ENCODE results near the gene PIGU. TPM values are rescaled to one million over a fixed set of nuclear protein-coding genes. Genes with fewer than 3 reads are reported as not detected.

PIGU gene
- total RNA-seq, 2 donors from 2014 or later: 35.8 to 41.2 TPM

GRCh38 chr20:34558320-34559218 is 118.3 kb downstream of the PIGU start, which contains the start of gene MAP1LC3A:
TSS of gene MAP1LC3A (plus strand) at chr20:34558718. CDS start at chr20:34558869, 151 bp downstream.
- Histone ChIP-seq H3K27ac (ENCODE audit: low read depth, low read length) (peak within 1 kb of the TSS; percentile 81), H3K36me3 (ENCODE audit: control insufficient read depth, insufficient read depth, low read length) (no peaks in the 10 kb centered on the region), H3K9me3 (ENCODE audit: control insufficient read depth, low read length) (no peaks in the 10 kb centered on the region), H3K4me1 (ENCODE audit: control insufficient read depth, insufficient read depth, low read length) (no peaks in the 10 kb centered on the region), H3K4me3 (ENCODE audit: low read length) (peak within 1 kb of the TSS; percentile 83), H3K27me3 (ENCODE audit: control insufficient read depth, insufficient read depth, low read length, poor library complexity, severe bottlenecking) (no peaks in the 10 kb centered on the region), H3K9ac (ENCODE audit: extremely low read depth, low read length, poor library complexity, severe bottlenecking) (peak within 1 kb of the TSS; percentile 87)
- peaks cover 5% of the 10 kb centered on the region for H3K4me1 Mint-ChIP-seq
- peak within 1 kb of the TSS; percentile 80 for H3K27ac Mint-ChIP-seq
- no peaks in the 10 kb centered on the region for H3K36me3 Mint-ChIP-seq (ENCODE audit: low read depth)
- peaks cover 11% of the 10 kb centered on the region for H3K27me3 Mint-ChIP-seq (ENCODE audit: insufficient read depth)
- peak; percentile 94 for DNase-seq
- H3K9me3 Mint-ChIP-seq: no peaks in the 10 kb centered on the region
- peak within 1 kb of the TSS; percentile 58 for H3K4me3 Mint-ChIP-seq
- 5 to 10% methylated on average over 17 to 103 of the region's 103 CpGs for WGBS, 2 experiments (ENCODE audit: insufficient coverage in 1 of 2, insufficient read length in 1 of 2)
- TF ChIP-seq CTCF (conservative IDR thresholded peaks at IDR 0.05): no peak

GRCh38 chr20:34557936-34558319 is 119.0 kb downstream of the PIGU start:
- no peaks in the 10 kb centered on the region for H3K9me3 ChIP-seq (ENCODE audit: control insufficient read depth, low read length)
- peak overlapping the region; percentile 86 for H3K9ac ChIP-seq (ENCODE audit: extremely low read depth, low read length, poor library complexity, severe bottlenecking)
- Mint-ChIP-seq H3K4me1 (peaks cover 5% of the 10 kb centered on the region), H3K27ac (peak overlapping the region; percentile 77), H3K9me3 (no peaks in the 10 kb centered on the region), H3K4me3 (peak overlapping the region; percentile 58), H3K36me3 (ENCODE audit: low read depth) (no peaks in the 10 kb centered on the region), H3K27me3 (ENCODE audit: insufficient read depth) (peaks cover 11% of the 10 kb centered on the region)
- no peaks in the 10 kb centered on the region for H3K27me3 ChIP-seq (ENCODE audit: control insufficient read depth, insufficient read depth, low read length, poor library complexity, severe bottlenecking)
- H3K36me3 ChIP-seq (ENCODE audit: control insufficient read depth, insufficient read depth, low read length): no peaks in the 10 kb centered on the region
- 75 to 78% methylated on average over 11 of the region's 11 CpGs for WGBS, 2 experiments (ENCODE audit: insufficient coverage in 1 of 2, insufficient read length in 1 of 2)
- H3K27ac ChIP-seq (ENCODE audit: low read depth, low read length): peak overlapping the region; percentile 58
- H3K4me3 ChIP-seq (ENCODE audit: low read length): peak overlapping the region; percentile 83
- H3K4me1 ChIP-seq (ENCODE audit: control insufficient read depth, insufficient read depth, low read length): no peaks in the 10 kb centered on the region
- no peak for TF ChIP-seq CTCF (conservative IDR thresholded peaks at IDR 0.05)
- peak; percentile 42 for DNase-seq

GRCh38 chr20:34553366-34553867 is 123.5 kb downstream of the PIGU start:
- Histone ChIP-seq H3K9ac (ENCODE audit: extremely low read depth, low read length, poor library complexity, severe bottlenecking) (no peak overlapping the region), H3K4me3 (ENCODE audit: low read length) (no peak overlapping the region), H3K27me3 (ENCODE audit: control insufficient read depth, insufficient read depth, low read length, poor library complexity, severe bottlenecking) (no peaks in the 10 kb centered on the region), H3K9me3 (ENCODE audit: control insufficient read depth, low read length) (no peaks in the 10 kb centered on the region), H3K36me3 (ENCODE audit: control insufficient read depth, insufficient read depth, low read length) (no peaks in the 10 kb centered on the region), H3K27ac (ENCODE audit: low read depth, low read length) (no peak overlapping the region), H3K4me1 (ENCODE audit: control insufficient read depth, insufficient read depth, low read length) (no peaks in the 10 kb centered on the region)
- peaks cover 10% of the 10 kb centered on the region for H3K27me3 Mint-ChIP-seq (ENCODE audit: insufficient read depth)
- no peak overlapping the region for H3K27ac Mint-ChIP-seq
- no peak for DNase-seq
- H3K36me3 Mint-ChIP-seq (ENCODE audit: low read depth): no peaks in the 10 kb centered on the region
- TF ChIP-seq CTCF (conservative IDR thresholded peaks at IDR 0.05): no peak
- H3K4me3 Mint-ChIP-seq: no peak overlapping the region
- H3K4me1 Mint-ChIP-seq: peaks cover 13% of the 10 kb centered on the region
- 81 to 86% methylated on average over 4 of the region's 4 CpGs for WGBS, 2 experiments (ENCODE audit: insufficient coverage in 1 of 2, insufficient read length in 1 of 2)
- no peaks in the 10 kb centered on the region for H3K9me3 Mint-ChIP-seq

Measured in endodermal cell (in vitro differentiated cells).